NCI-H748 (cell line): ENCODE data around the gene ZDHHC6.
"Not testable (repeated sequence)": the region's sequence is repeated elsewhere in the genome, so short reads cannot be mapped to it uniquely, and the experiment has no call there.

ENCODE experiments used
- DNase-seq: peaks from one replicate; lab custom pipeline; 2025; ENCODE audit not compliant: unreplicated experiment; lab: John Stamatoyannopoulos, UW

Gene ZDHHC6

DNA sequence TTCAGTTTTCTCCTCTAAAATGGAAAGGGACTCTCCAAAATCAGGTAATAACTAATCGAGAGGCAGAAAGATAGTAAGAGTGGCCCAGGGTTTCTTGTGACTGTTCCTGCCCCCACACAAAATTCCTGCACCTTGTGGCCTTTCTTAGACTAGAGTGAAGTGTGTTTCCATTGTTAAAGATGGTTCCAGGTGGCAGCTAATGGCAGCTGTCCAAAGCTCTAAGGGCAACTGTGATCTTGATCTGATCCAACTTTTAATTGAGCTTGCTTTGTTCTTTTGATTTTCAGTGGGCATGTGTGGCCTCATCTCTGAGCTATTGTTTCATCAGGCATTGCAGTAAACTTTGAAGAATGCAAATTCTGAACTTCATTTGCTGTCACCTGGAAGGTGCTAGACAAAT lies 53.4 kb downstream of the ZDHHC6 start:
- no peak for DNase-seq

DNA sequence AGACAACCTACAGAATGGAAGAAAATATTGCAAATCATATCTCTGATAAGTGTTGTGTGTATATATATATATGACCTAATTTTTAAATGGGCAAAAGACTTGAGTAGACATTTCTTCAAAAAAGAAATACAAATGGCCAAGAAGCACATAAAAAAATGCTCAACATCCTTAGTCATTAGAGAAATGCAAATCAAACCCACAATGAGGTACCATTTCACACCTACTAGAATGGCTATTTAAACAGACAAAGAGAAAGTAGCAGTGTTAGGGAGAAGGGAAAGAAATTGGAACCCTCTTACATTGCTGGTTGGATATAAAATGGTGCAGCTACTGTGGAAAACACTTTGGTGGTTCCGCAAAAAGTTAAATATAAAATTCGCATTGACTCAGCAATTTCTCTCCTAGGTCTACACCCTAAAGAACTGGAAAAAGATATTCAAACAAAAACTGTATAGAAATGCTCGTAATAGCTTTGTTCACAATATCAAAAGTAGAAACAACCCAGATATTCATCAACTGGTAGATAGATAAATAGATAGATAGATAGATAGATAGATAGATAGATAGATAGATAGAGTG lies 56.5 kb downstream of the ZDHHC6 start:
- no peak for DNase-seq

DNA sequence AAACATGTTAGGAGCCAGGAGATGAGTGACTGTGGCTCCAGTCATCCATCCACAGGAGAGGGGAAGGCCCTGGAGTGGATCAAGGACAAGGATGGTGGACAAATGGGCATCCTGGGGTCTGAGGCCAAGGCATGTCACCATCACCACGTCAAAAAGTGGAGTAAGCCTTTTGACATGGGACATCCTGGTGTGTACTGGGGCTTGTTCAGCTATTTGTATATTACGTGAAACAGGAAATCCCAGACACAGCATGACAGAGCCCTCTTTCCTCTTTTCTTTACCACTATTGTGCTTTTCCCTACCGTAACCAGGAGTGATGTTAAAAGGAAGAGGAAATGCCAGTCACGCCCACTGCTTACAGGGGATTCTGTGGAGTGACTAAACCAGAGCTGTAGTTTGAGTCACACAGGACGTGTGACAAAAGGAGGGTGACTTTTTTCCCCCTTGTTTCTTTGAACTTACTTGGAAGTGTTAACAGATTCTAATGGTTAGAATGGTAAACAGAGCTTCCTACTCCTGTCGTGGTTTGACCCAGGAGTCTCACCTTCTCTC lies 57.4 kb downstream of the ZDHHC6 start:
- no peak for DNase-seq

DNA sequence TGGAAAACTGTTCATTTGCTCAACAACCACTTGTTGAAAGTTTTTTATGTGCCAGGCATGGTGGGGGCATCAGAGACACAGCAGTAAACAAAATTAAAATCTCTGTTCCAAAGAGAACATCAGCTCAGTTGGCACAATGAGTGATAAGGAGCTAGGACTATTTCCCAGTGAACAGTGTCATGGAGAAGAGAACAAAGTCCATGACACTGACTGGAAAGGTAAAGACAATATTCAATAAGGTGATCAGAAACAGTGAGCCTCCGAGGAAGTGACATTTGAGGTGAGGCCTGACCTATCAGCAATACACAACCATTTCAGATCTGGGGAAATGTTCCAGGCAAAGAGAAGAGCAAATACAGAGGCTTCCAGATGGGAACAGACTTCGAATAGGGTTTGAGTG lies 58.2 kb downstream of the ZDHHC6 start:
- DNase-seq = no peak

DNA sequence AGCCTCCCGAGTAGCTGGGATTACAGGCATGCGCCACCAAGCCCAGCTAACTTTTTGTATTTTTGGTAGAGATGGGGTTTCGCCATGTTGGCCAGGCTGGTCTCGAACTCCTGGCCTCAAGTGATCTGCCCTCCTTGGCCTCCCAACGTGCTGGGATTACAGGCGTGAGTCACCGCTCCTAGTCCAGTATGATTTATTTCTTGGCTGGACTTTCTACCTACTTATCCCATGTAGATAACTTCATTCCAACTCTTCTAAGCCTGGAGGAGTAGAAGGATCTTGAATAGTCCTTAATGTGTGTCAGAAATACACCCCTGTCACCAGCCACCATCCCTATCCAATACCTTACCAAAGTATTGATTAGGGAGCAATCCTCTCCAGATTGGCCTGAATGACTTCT lies 58.7 kb downstream of the ZDHHC6 start:
- not testable (repeated sequence) for DNase-seq

DNA sequence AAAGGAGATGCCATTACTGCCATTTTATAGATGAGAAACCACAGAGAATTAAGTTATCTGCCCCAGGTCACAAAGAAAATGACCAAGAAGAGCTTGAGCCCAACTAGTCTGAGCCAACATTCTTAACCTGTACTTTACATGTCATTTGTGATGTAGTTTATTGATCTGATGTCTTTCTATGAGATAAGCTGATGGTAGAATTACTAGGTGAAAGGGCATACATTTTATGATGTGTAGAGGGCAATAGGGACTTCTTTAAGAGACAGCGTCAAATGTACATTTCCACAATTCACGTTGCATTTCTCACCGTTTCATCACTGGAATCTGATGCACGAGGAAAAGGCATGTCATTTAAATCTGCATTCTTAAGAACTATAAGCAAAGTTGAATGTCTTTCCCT lies 61.5 kb downstream of the ZDHHC6 start:
- DNase-seq = no peak

DNA sequence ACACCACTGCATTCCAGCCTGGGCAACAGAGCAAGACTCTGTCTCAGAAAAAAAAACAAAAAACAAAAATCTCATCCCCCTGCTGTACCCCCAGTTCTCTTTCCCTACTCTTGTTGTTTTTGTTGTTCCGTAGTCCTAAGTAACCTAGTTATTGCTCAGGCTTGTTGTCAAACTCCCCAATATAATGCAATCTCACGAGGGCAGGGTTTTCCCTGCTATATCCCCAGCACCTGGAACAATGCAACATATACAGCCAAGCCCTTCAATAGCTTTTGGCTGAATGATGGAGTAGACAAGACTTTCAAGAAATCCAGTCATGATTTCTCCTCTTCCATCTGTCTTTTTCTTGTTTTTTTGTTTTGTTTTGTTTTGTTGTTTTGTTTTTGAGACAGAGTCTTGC lies 62.6 kb downstream of the ZDHHC6 start:
- no peak for DNase-seq

DNA sequence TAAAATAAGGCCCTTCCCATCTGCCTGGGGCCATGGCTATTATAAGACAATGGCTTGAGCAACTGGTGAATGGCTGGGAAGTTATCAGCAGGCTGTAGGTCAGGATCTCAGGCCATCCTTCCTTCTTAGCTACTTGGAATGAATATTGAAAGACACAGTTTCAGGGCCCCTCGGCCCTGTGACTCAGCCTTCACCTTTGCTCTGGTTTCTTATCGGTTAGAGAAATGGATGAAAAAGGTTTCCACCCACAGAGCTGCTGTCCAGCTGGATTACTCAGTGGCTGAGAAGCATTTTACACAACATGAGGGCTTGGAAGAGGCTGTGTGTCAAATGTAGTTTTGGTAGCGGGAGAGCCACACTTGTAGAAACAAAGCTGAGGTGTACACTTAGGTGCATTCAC lies 63.4 kb downstream of the ZDHHC6 start:
- no peak for DNase-seq

DNA sequence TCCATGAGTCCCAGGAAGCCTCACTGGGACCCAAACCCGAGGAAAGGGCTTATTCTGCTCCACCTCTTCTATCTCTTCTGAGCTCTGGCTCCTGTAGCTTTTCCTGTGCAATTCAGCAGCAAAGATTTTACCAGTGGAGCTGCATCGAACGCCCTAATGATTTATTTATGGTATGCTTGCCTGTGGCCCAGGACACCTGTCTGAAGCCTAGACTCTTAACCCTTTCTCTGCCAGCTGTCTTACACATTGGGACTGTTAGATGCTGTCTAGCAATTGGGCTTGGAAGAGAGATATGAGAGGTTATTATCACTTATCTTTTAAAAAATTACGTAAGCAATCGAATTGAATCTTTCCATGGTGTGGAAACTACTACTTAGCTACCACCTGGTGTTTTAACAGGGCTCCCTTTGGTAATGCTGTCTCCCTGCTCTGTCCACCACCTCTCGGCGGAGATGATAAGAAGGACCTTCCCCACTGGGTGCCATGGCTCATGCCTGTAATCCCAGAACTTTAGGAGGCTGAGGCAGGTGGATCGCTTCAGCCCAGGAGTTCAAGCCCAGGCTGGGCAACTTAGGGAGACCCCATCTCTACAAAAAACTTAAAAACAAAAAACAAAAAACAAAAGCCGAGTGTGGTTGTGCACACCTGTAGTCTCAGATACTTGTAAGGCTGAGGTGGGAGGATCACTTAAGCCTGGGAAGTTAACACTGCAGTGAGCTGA lies 64.0 kb downstream of the ZDHHC6 start:
- DNase-seq = no peak
